IMR-90 (cell line): ENCODE measurements around the gene NR6A1. TPM values are rescaled to one million over a fixed set of nuclear protein-coding genes. Genes with fewer than 3 reads are reported as not detected.
A peak's percentile ranks its signal among the peaks of the same experiment; 100 is the strongest.

Experiments
- ATAC-seq: fragments of 200-7000 bp; cut with Tn5 transposase; 2 replicates; pipeline ENCODE4 v1.9.1; 2020; ENCODE audit warnings: low read depth, mild to moderate bottlenecking, moderate library complexity
- BruUV-seq: library from RNA; stranded (reverse); fragments of 400-500 nt; replicated peaks from 2 replicates; lab custom pipeline; 2021; lab: Mats Ljungman, UMichigan
- CTCF ChIA-PET: fragments of 300-600 bp; formaldehyde crosslinking; extraction: SDS; loops from one replicate; lab custom pipeline; 2021; ENCODE audit warnings: antibody characterized with exemption; lab: Yijun Ruan, JAX
- POLR2A ChIA-PET: fragments of 300-600 bp; sonication (Branson Sonifier 250); formaldehyde crosslinking; loops from one replicate; lab custom pipeline; 2022; ENCODE audit warnings: antibody characterized with exemption; ENCODE audit not compliant: unreplicated experiment; lab: Charles Lee
- DNase-seq: peaks from one replicate; pipeline ENCODE4 v3.0.0; 2013
- H2AFZ ChIP-seq: replicated peaks from 2 replicates; pipeline ENCODE3; 2013; ENCODE audit warnings: low read length, mild to moderate bottlenecking; ENCODE audit not compliant: poor library complexity
- H2AK5ac ChIP-seq: 2 replicates; pipeline ENCODE4 v1.6.1; 2013; ENCODE audit warnings: low read depth, low read length, inconsistent platforms
- H2AK9ac ChIP-seq: replicated peaks from 2 replicates; pipeline ENCODE3; 2013; ENCODE audit warnings: mild to moderate bottlenecking, low read depth, low read length, moderate library complexity; ENCODE audit not compliant: poor library complexity
- H2BK120ac ChIP-seq: 2 replicates; pipeline ENCODE4 v1.6.1; 2013; ENCODE audit warnings: low read depth, low read length, inconsistent platforms
- H2BK15ac ChIP-seq: 3 replicates; pipeline ENCODE4 v1.6.1; 2013; ENCODE audit warnings: low read depth, low read length, inconsistent platforms
- H2BK20ac ChIP-seq: 2 replicates; pipeline ENCODE4 v1.6.1; 2013; ENCODE audit warnings: low read depth, mild to moderate bottlenecking, inconsistent platforms, low read length, moderate library complexity
- H2BK5ac ChIP-seq: 2 replicates; pipeline ENCODE4 v1.6.1; 2013; ENCODE audit warnings: mild to moderate bottlenecking, low read depth, low read length, inconsistent platforms; ENCODE audit not compliant: poor library complexity, severe bottlenecking
- H3K14ac ChIP-seq: replicated peaks from 2 replicates; pipeline ENCODE4 v1.6.1; 2013; ENCODE audit warnings: low read depth, low read length, inconsistent platforms
- H3K18ac ChIP-seq: 2 replicates; pipeline ENCODE4 v1.6.1; 2013; ENCODE audit warnings: low read depth, low read length, control low read depth
- H3K23ac ChIP-seq: 2 replicates; pipeline ENCODE4 v1.6.1; 2013; ENCODE audit warnings: low read depth, low read length, inconsistent platforms
- H3K27ac ChIP-seq: 2 replicates; pipeline ENCODE4 v1.5.1; 2013; ENCODE audit warnings: mild to moderate bottlenecking, control low read depth, low read length; ENCODE audit not compliant: insufficient read depth
- H3K27me3 ChIP-seq: 2 replicates; pipeline ENCODE4 v1.6.1; 2013; ENCODE audit warnings: low read length; ENCODE audit not compliant: control insufficient read depth, insufficient read depth
- H3K36me3 ChIP-seq: 2 replicates; pipeline ENCODE4 v1.6.1; 2013; ENCODE audit warnings: low read length, mixed read lengths; ENCODE audit not compliant: control insufficient read depth, insufficient read depth
- H3K4ac ChIP-seq: 2 replicates; pipeline ENCODE4 v1.6.1; 2013; ENCODE audit warnings: low read depth, low read length, inconsistent platforms
- H3K4me1 ChIP-seq: 2 replicates; pipeline ENCODE4 v1.6.1; 2013; ENCODE audit warnings: low read length, mixed read lengths; ENCODE audit not compliant: control insufficient read depth, insufficient read depth
- H3K4me2 ChIP-seq: 2 replicates; pipeline ENCODE4 v1.6.1; 2013; ENCODE audit warnings: low read depth, mild to moderate bottlenecking, control low read depth, low read length, moderate library complexity
- H3K4me3 ChIP-seq: 2 replicates; pipeline ENCODE4 v1.5.1; 2013; ENCODE audit warnings: low read depth, mild to moderate bottlenecking, control low read depth, low read length, moderate library complexity; ENCODE audit not compliant: insufficient read depth
- H3K56ac ChIP-seq: 2 replicates; pipeline ENCODE4 v1.6.1; 2013; ENCODE audit warnings: low read length, inconsistent platforms; ENCODE audit not compliant: insufficient read depth; ENCODE audit errors: extremely low read depth
- H3K79me1 ChIP-seq, 2 experiments: 2 replicates each; pipeline ENCODE4 v1.6.1; 2013; ENCODE audit warnings: low read length in 2 of 2, inconsistent platforms in 1 of 2, low read depth in 1 of 2
- H3K9ac ChIP-seq: 2 replicates; pipeline ENCODE4 v1.6.1; 2013; ENCODE audit warnings: low read depth, low read length, control low read depth
- H3K9me1 ChIP-seq: 2 replicates; pipeline ENCODE4 v1.6.1; 2013; ENCODE audit warnings: low read length, inconsistent platforms; ENCODE audit not compliant: insufficient read depth
- H3K9me3 ChIP-seq: 2 replicates; pipeline ENCODE4 v1.6.1; 2013; ENCODE audit warnings: low read length; ENCODE audit not compliant: control insufficient read depth, insufficient read depth
- H4K20me1 ChIP-seq: 2 replicates; pipeline ENCODE4 v1.6.1; 2013; ENCODE audit warnings: low read length, inconsistent platforms; ENCODE audit not compliant: insufficient read depth
- H4K5ac ChIP-seq: 2 replicates; pipeline ENCODE4 v1.6.1; 2013; ENCODE audit warnings: mild to moderate bottlenecking, low read depth, low read length, control low read depth
- H4K8ac ChIP-seq, 2 experiments: 2 replicates each; pipeline ENCODE4 v1.6.1; 2013; ENCODE audit warnings: low read depth in 2 of 2, low read length in 2 of 2, control low read depth in 1 of 2, inconsistent platforms in 1 of 2
- H4K91ac ChIP-seq: 2 replicates; pipeline ENCODE4 v1.6.1; 2013; ENCODE audit warnings: low read depth, low read length, inconsistent platforms; ENCODE audit not compliant: insufficient read depth
- BHLHE40 ChIP-seq: fragments of 150-350 bp; IDR thresholded peaks from 2 replicates; pipeline ENCODE4 v1.6.1; 2016; ENCODE audit warnings: mild to moderate bottlenecking, low read depth, low read length
- CEBPB ChIP-seq: IDR thresholded peaks from 2 replicates; pipeline ENCODE4 v1.6.1; 2012; ENCODE audit warnings: low read depth, low read length, improper control_type of control experiment
- CHD1 ChIP-seq: IDR thresholded peaks from 2 replicates; pipeline ENCODE4 v1.6.1; 2012; ENCODE audit warnings: low read depth, low read length, improper control_type of control experiment
- CTCF ChIP-seq: conservative IDR thresholded peaks from 2 replicates; pipeline ENCODE4 v1.5.1; 2012; ENCODE audit warnings: mild to moderate bottlenecking, low read depth, low read length, improper control_type of control experiment
- ELK1 ChIP-seq: fragments of 150-350 bp; IDR thresholded peaks from 2 replicates; pipeline ENCODE4 v1.6.1; 2016; ENCODE audit warnings: low read depth, mild to moderate bottlenecking, low read length, moderate library complexity, borderline replicate concordance
- FOS ChIP-seq: fragments of 150-350 bp; IDR thresholded peaks from 2 replicates; pipeline ENCODE4 v1.6.1; 2016; ENCODE audit warnings: low read depth, low read length
- MAFK ChIP-seq: IDR thresholded peaks from 2 replicates; pipeline ENCODE4 v1.6.1; 2012; ENCODE audit warnings: low read depth, low read length, improper control_type of control experiment
- MXI1 ChIP-seq: IDR thresholded peaks from 2 replicates; pipeline ENCODE4 v1.6.1; 2012; ENCODE audit warnings: low read depth, mild to moderate bottlenecking, low read length, moderate library complexity, borderline replicate concordance
- NFE2L2 ChIP-seq: fragments of 150-350 bp; IDR thresholded peaks from 2 replicates; pipeline ENCODE4 v1.6.1; 2016; ENCODE audit warnings: low read depth, mild to moderate bottlenecking, low read length
- POLR2A ChIP-seq: IDR thresholded peaks from 2 replicates; pipeline ENCODE4 v1.6.1; 2012; ENCODE audit warnings: mild to moderate bottlenecking, low read depth, low read length
- RAD21 ChIP-seq: IDR thresholded peaks from 2 replicates; pipeline ENCODE4 v1.6.1; 2012; ENCODE audit warnings: low read length, improper control_type of control experiment
- RCOR1 ChIP-seq: IDR thresholded peaks from 2 replicates; pipeline ENCODE4 v1.6.1; 2012; ENCODE audit warnings: mild to moderate bottlenecking, low read length, improper control_type of control experiment; ENCODE audit not compliant: insufficient replicate concordance
- RFX5 ChIP-seq: IDR thresholded peaks from 2 replicates; pipeline ENCODE4 v1.8.0; 2012; ENCODE audit warnings: low read depth, mild to moderate bottlenecking, low read length, moderate library complexity
- SMC3 ChIP-seq: fragments of 150-350 bp; IDR thresholded peaks from 2 replicates; pipeline ENCODE4 v1.6.1; 2016; ENCODE audit warnings: low read depth, mild to moderate bottlenecking, antibody characterized with exemption, low read length, moderate library complexity
- USF2 ChIP-seq: fragments of 150-350 bp; IDR thresholded peaks from 2 replicates; pipeline ENCODE4 v1.6.1; 2017; ENCODE audit warnings: mild to moderate bottlenecking, antibody characterized with exemption, low read length, low read depth
- WGBS, 2 experiments: methylation state at CpG; one replicate each; pipeline versions ENCODE4 v1.1.5 to v1.1.7; 2013; ENCODE audit warnings: missing lambda C conversion rate in 2 of 2; ENCODE audit not compliant: insufficient read length in 1 of 2; ENCODE audit errors: extremely low coverage in 2 of 2; 5-methylcytosine and 5-hydroxymethylcytosine counted together
- dilution Hi-C: fragments of 300-500 bp; cut with HindIII; formaldehyde crosslinking; loops from one replicate; pipeline ENCODE4 v1.14.3; 2018; ENCODE audit warnings: low sequenced_read_pairs; ENCODE audit not compliant: unreplicated experiment
- in situ Hi-C: fragments of 300-500 bp; cut with MboI; formaldehyde crosslinking; loops from 3 replicates; pipeline ENCODE4 v1.14.3; 2019; ENCODE audit warnings: low sequenced_read_pairs, inconsistent platforms, mixed read lengths
- intact Hi-C: fragments of 100-400 bp; cut with micrococcal nuclease; formaldehyde crosslinking; loops from 2 replicates; pipeline ENCODE4 v1.10.0; 2022
- polyA plus RNA-seq, 3 experiments: library from polyadenylated mRNA; depleted of rRNA; stranded (reverse); fragments of >200 nt; gene quantifications; 2 replicates each; pipeline ENCODE4 v1.2.3, GENCODE V29; 2012; ENCODE audit warnings: low replicate concordance in 1 of 3
- total RNA-seq: library from RNA; depleted of rRNA; stranded (reverse); fragments of >200 nt; gene quantifications from 2 replicates; pipeline ENCODE4 v1.2.3, GENCODE V29; 2012

Gene NR6A1
- total and polyA plus RNA-seq, 2 of the 4 experiments (the other 2 are of a cell fraction) = 0.14 to 0.36 TPM

- Histone ChIP-seq H3K27me3 (no peaks in the 10 kb centered on the region), H3K23ac (no peak overlapping the region), H3K4me1 (peaks cover 31% of the 10 kb centered on the region), H2BK20ac (peak overlapping the region; percentile 9; the same call in 1 of the 2 replicates), H4K20me1 (no peaks in the 10 kb centered on the region), H3K9me3 (no peaks in the 10 kb centered on the region), H2BK15ac (no peak overlapping the region), H4K8ac (no peak overlapping the region), H2BK5ac (no peak overlapping the region), H4K91ac (no peak overlapping the region; the same call in 1 of the 2 replicates), H2BK120ac (0 out of 2 replicates have a peak overlapping the region, but pooled peaks have one; percentile 86), H3K56ac (no peak overlapping the region), H3K4me2 (no peak overlapping the region), H3K9me1 (peaks cover 29% of the 10 kb centered on the region), H3K4ac (no peak overlapping the region), H3K9ac (no peak overlapping the region), H3K27ac (no peak overlapping the region), H4K5ac (no peak overlapping the region), H3K4me3 (no peak overlapping the region), H3K79me1 (peaks cover 0 to 10% of the 10 kb centered on the region in 2 experiments; a peak in 2 of 4 replicates), H2AK9ac (no peak overlapping the region), H3K36me3 (peaks cover 10% of the 10 kb centered on the region; the same call in 1 of the 2 replicates), H2AK5ac (peak overlapping the region; percentile 65; the same call in 1 of the 2 replicates), H3K14ac (no peak overlapping the region), H2AFZ (no peak overlapping the region), H3K18ac (no peak overlapping the region)
- BruUV-seq = no TSS peak
- POLR2A ChIA-PET = no interaction called here
- CTCF ChIA-PET = interaction anchor here (0.9 to 1.3 kb wide), 4 partner anchors 14 to 42 kb away, joined by 3 to 10 read pairs (median 4); no protein-coding TSS in a partner anchor
- dilution Hi-C loops (no loop called here), in situ Hi-C loops (no loop called here), intact Hi-C loops (no loop called here)
- TF ChIP-seq RFX5 (no peak), RCOR1 (no peak), CHD1 (no peak), SMC3 (no peak), ELK1 (no peak), MAFK (no peak), RAD21 (no peak), USF2 (no peak), BHLHE40 (no peak), NFE2L2 (no peak), FOS (no peak), CEBPB (no peak), POLR2A (no peak), CTCF (no peak), MXI1 (no peak)
- ATAC-seq (no peak), DNase-seq (no peak)
- WGBS, 2 experiments = no CpG with 5 or more reads among the region's 5 CpGs
Measured at GRCh38 chr9:124814164-124814535, 43.0 kb upstream of the NR6A1 start.
